ENCODE results near the gene CDC42BPA. TPM values are rescaled to one million over a fixed set of nuclear protein-coding genes. Genes with fewer than 3 reads are reported as not detected.
A peak's percentile ranks its signal among the peaks of the same experiment; 100 is the strongest.

CDC42BPA gene
- total RNA-seq, 2 experiments from 2014 or later = 2.7 to 3.0 TPM

DNA sequence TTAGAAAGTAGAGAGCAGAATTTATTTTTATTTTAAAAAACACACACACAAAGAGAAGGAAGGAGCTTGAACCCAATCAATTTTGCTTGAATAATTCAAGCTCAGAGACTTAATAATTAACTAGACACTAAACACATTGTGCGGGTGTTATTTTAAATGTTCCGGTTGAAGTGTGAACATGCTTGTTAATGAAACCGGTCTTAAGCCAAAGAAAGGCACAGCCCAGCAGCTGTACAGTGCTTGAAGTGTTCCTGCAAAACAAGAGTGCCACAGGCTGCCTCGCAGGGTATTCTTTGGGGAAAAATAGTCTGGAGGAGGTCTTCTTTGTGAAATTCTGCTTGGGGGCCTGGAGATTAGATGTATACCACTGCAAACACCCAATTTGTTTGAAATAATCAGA lies 2.2 kb upstream of the CDC42BPA start:
- Mint-ChIP-seq H3K4me1 (peaks cover 8% of the 10 kb centered on the region), H3K9me3 (no peaks in the 10 kb centered on the region), H3K27ac (no peak overlapping the region), H3K27me3 (peaks cover 60% of the 10 kb centered on the region), H3K36me3 (no peaks in the 10 kb centered on the region), H3K4me3 (no peak overlapping the region)
- no peak for DNase-seq

DNA sequence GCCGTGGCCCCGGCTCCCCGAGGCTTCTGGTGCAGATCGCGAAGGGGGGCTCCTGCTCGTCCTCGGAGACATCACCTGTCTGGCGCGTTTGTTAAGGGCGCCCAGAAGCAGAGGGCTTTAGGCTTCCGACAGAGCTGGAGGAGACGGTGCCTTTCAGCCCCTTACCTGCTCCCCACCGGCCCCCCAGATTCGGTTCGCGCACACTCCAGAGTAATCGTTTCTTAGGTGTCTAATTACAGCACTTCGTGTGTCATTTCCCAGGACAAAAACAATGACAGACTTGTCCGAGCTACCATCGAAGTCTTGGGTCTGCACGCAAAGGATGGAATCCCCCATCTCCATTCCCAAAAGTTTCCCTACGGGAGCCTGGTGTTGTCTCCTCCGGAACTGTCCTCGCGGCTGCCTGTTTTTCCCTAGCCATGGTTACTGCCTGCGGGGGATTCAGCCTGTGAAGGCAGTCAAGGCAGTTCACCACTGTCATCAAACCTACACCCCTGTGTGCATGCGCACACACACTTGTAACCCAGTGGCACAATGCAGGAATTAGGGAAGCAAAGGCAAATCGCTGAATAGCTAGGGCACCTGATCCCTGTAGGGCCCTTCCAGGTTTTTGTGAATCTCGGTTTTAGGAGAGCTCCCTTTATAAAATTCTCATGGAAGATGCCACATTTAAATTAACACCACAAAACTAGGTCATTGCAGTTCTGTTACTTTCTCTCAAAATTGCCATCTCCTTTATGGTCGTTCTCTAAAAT lies 738 bp upstream of the CDC42BPA start:
- Mint-ChIP-seq H3K27me3 (peaks cover 72% of the 10 kb centered on the region), H3K36me3 (no peaks in the 10 kb centered on the region)

DNA sequence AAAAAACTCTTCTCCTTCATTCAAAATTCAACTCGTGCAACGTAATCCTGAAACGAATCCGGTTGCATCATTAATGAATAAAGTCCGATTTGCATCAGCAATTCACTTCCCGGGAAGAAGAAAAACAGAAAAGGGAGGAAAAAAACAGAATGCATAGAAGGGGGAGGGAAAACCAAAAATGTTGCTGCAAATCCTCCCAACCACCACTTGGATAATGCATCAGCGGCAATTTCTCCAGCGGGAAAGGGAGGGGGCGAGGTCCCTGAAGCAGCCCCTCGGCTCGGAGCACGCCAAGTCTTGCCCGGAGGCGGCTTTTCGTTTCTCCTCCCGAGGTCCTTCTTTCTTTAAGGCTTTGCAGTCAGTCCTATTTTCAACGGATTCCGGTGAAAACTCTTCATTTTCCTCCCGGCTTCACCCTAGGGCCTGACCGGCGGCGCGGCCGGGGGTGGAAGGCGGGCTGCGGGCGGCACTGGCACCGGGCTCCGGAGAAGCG lies 723 bp downstream of the CDC42BPA start:
- Mint-ChIP-seq H3K36me3 (no peaks in the 10 kb centered on the region), H3K27ac (no peak overlapping the region), H3K9me3 (no peaks in the 10 kb centered on the region), H3K4me3 (peak overlapping the region; percentile 78), H3K4me1 (peaks cover 8% of the 10 kb centered on the region), H3K27me3 (peaks cover 77% of the 10 kb centered on the region)
- DNase-seq = no peak

More for the DNA sequence above, 738 bp upstream of the CDC42BPA start:
- peaks cover 8% of the 10 kb centered on the region for H3K4me1 Mint-ChIP-seq
- no peak overlapping the region for H3K27ac Mint-ChIP-seq
- peak overlapping the region; percentile 58 for H3K4me3 Mint-ChIP-seq
- DNase-seq = no peak
- H3K9me3 Mint-ChIP-seq = no peaks in the 10 kb centered on the region

GRCh38 chr1:227317011-227317451 lies 1.3 kb downstream of the CDC42BPA start:
- no peaks in the 10 kb centered on the region for H3K9me3 Mint-ChIP-seq
- peak overlapping the region; percentile 43 for H3K4me3 Mint-ChIP-seq
- peaks cover 8% of the 10 kb centered on the region for H3K4me1 Mint-ChIP-seq
- no peaks in the 10 kb centered on the region for H3K36me3 Mint-ChIP-seq
- no peak overlapping the region for H3K27ac Mint-ChIP-seq
- H3K27me3 Mint-ChIP-seq = peaks cover 74% of the 10 kb centered on the region
- DNase-seq = no peak

DNA sequence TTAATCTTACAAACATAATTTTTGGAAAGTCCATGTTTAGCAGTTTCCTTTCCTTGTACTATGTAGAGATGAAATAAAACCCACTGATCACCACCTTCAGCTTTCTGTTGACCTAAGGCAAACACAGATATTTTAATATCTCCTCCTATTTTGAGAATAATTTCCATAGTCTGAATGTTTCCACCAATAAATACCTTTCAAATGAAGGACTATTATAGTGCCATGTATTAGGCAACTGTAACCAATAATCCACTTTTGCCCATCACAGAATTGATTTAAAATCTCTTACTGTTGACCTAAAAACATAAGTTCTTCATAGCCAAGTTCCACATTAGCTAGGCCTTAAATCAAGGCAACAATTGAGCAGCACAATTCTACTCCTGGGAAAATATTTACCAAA lies 1.8 kb downstream of the CDC42BPA start:
- Mint-ChIP-seq H3K27ac (no peak overlapping the region), H3K9me3 (no peaks in the 10 kb centered on the region), H3K4me1 (peaks cover 8% of the 10 kb centered on the region), H3K4me3 (peak overlapping the region; percentile 43), H3K27me3 (peaks cover 73% of the 10 kb centered on the region), H3K36me3 (no peaks in the 10 kb centered on the region)
- DNase-seq = no peak

GRCh38 chr1:227315629-227316346 lies 2.5 kb downstream of the CDC42BPA start:
- Mint-ChIP-seq H3K9me3 (no peaks in the 10 kb centered on the region), H3K36me3 (no peaks in the 10 kb centered on the region), H3K4me3 (peak overlapping the region; percentile 25), H3K27ac (no peak overlapping the region), H3K4me1 (peaks cover 8% of the 10 kb centered on the region), H3K27me3 (peaks cover 69% of the 10 kb centered on the region)
- DNase-seq = no peak

GRCh38 chr1:227314014-227314848 lies 4.1 kb downstream of the CDC42BPA start:
- Mint-ChIP-seq H3K9me3 (no peaks in the 10 kb centered on the region), H3K27ac (no peak overlapping the region), H3K4me1 (peaks cover 5% of the 10 kb centered on the region), H3K36me3 (no peaks in the 10 kb centered on the region), H3K4me3 (no peak overlapping the region), H3K27me3 (peaks cover 65% of the 10 kb centered on the region)
- DNase-seq = no peak

GRCh38 chr1:227312361-227313025 lies 5.8 kb downstream of the CDC42BPA start:
- Mint-ChIP-seq H3K27ac (no peak overlapping the region), H3K27me3 (peaks cover 57% of the 10 kb centered on the region), H3K36me3 (no peaks in the 10 kb centered on the region), H3K4me3 (no peak overlapping the region), H3K4me1 (peaks cover 6% of the 10 kb centered on the region), H3K9me3 (no peaks in the 10 kb centered on the region)
- no peak for DNase-seq

GRCh38 chr1:227311389-227312001 lies 6.8 kb downstream of the CDC42BPA start:
- H3K4me3 Mint-ChIP-seq = no peak overlapping the region
- H3K9me3 Mint-ChIP-seq = no peaks in the 10 kb centered on the region
- H3K27me3 Mint-ChIP-seq = peaks cover 47% of the 10 kb centered on the region
- H3K36me3 Mint-ChIP-seq = no peaks in the 10 kb centered on the region
- no peak overlapping the region for H3K27ac Mint-ChIP-seq
- peaks cover 3% of the 10 kb centered on the region for H3K4me1 Mint-ChIP-seq
- DNase-seq = no peak

DNA sequence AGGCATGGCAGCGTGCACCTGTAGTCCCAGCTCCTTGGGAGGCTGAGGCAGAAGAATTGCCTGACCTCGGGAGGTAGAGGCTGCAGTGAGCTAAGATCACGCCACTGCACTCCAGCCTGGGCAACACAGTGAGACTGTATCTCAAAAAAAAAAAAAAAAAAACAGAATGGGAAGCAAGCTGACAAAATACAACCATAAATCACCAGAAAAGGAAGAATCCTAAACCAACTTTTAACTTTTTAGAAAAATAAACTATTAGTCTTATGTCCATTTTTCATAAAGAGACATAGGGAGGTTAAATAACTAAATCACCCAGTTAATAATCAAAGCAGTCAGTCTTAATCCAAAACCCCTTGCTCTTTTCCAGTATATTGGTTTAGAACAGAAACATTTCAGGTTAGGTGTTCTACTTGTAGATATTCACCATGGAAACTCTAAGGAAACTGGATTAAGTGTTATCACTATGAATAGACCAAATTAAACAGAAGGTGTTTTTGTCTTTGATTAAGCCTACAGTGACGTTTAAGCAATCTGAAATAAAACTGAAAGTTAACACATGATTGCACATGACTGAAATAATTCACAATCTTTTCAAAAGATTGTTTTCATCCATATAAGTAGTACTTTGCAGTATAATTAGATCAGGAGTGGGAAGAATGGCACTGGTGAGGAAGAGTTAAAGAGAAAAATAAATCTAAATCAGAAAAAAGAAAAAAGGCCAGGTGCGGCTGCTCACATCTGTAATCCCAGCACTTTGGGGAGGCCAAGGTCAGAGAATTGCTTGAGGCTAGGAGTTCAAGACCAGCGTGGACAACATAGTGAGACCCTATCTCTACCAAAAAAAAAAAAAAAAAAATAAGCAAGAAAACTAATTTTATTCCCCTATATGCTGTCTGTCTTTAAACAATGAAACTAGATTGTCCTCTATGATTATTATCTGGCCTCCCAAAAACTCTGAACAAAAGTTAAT lies 9.6 kb downstream of the CDC42BPA start:
- H3K27me3 Mint-ChIP-seq = peaks cover 23% of the 10 kb centered on the region
- no peak for DNase-seq
- no peaks in the 10 kb centered on the region for H3K36me3 Mint-ChIP-seq
- no peak overlapping the region for H3K27ac Mint-ChIP-seq
- peaks cover 14% of the 10 kb centered on the region for H3K4me1 Mint-ChIP-seq
- H3K4me3 Mint-ChIP-seq = no peak overlapping the region
- no peaks in the 10 kb centered on the region for H3K9me3 Mint-ChIP-seq

- DNase-seq = no peak
- H3K27me3 Mint-ChIP-seq = peaks cover 16% of the 10 kb centered on the region
- H3K4me3 Mint-ChIP-seq = no peak overlapping the region
- H3K9me3 Mint-ChIP-seq = no peaks in the 10 kb centered on the region
- H3K27ac Mint-ChIP-seq = no peak overlapping the region
- H3K36me3 Mint-ChIP-seq = no peaks in the 10 kb centered on the region
- peaks cover 14% of the 10 kb centered on the region for H3K4me1 Mint-ChIP-seq
Measured at GRCh38 chr1:227306689-227307088, 11.6 kb downstream of the CDC42BPA start.

DNA sequence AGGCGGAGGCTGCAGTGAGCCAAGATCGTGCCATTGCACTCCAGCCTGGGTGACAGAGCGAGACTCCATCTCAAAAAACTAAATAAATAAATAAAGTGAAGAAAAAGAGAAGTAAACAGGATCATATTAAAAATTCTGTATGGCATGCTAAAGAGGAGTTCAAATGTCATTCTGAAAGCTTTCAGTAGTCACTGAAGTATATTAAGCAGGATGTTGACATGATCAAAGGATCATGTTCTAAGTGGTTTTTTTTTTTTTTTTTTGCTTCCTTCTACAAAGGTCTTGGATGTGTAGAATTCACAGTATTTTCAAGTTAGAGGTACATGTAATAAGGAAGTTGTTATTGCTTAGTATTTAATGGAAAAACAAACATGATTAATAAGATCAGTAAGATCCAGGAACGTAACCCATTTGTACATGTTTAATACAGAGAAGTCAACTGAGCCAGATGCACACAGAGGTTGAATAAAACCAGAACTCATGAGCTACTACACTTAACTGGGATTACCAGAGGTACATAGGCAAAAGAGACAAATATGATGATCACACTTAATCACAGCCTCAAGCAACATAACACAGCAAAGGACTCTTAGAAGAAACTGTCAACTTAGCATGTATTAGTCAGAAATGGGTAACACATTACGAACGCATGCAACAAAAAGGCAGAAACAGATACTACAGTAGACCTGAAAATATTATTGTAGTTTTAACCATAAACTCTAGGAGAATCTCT lies 12.2 kb downstream of the CDC42BPA start:
- Mint-ChIP-seq H3K27me3 (peaks cover 12% of the 10 kb centered on the region), H3K27ac (no peak overlapping the region)

DNA sequence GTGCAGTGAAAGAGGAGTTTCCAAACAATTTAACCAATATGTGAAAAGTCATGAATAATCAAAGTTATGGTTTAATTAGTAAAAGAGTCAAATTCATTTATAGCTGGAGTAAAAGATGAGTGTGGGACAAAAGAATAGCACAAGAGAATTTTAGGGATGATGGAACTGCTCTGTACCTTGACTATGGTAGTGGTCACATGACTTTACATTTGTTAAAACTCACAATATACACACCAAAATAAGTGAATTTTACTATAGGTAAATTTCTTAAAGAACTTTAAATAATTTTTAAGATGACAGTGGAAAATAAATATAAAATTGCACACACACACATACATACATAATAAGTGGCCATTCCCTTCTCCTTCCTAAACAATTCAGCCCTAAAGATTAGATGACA lies 13.6 kb downstream of the CDC42BPA start:
- no peak overlapping the region for H3K4me3 Mint-ChIP-seq
- no peak overlapping the region for H3K27ac Mint-ChIP-seq
- H3K36me3 Mint-ChIP-seq = no peaks in the 10 kb centered on the region
- H3K4me1 Mint-ChIP-seq = peaks cover 14% of the 10 kb centered on the region
- no peak for DNase-seq
- peaks cover 14% of the 10 kb centered on the region for H3K27me3 Mint-ChIP-seq
- no peaks in the 10 kb centered on the region for H3K9me3 Mint-ChIP-seq

More for the DNA sequence above, 12.2 kb downstream of the CDC42BPA start:
- Mint-ChIP-seq H3K36me3 (no peaks in the 10 kb centered on the region), H3K4me1 (peaks cover 14% of the 10 kb centered on the region), H3K9me3 (no peaks in the 10 kb centered on the region), H3K4me3 (no peak overlapping the region)
- DNase-seq = no peak

All from activated naive CD8-positive, alpha-beta T cell treated with anti-CD3 and anti-CD28 coated beads for 36 hours (primary cell).